PC-3 (cell line): ENCODE results near the gene RBM20. TPM values are rescaled to one million over a fixed set of nuclear protein-coding genes. Genes with fewer than 3 reads are reported as not detected.
"Not testable (repeated sequence)": the region's sequence is repeated elsewhere in the genome, so short reads cannot be mapped to it uniquely, and the experiment has no call there.

ENCODE experiments used
- ATAC-seq: fragments of 200-7000 bp; cut with Tn5 transposase; 2 replicates; pipeline ENCODE4 v1.9.1; 2020; ENCODE audit warnings: mild to moderate bottlenecking, moderate library complexity
- BruUV-seq: library from RNA; stranded (reverse); fragments of 400-500 nt; replicated peaks from 2 replicates; lab custom pipeline; 2021; lab: Mats Ljungman, UMichigan
- CTCF ChIA-PET: fragments of 300-600 bp; sonication (Branson Sonifier 250); formaldehyde crosslinking; loops from one replicate; lab custom pipeline; 2022; ENCODE audit warnings: antibody characterized with exemption; lab: Charles Lee
- POLR2A ChIA-PET: fragments of 300-600 bp; sonication (Branson Sonifier 250); formaldehyde crosslinking; loops from one replicate; lab custom pipeline; 2022; ENCODE audit warnings: antibody characterized with exemption; ENCODE audit not compliant: unreplicated experiment; lab: Charles Lee
- DNase-seq: peaks from one replicate; pipeline ENCODE4 v3.0.0-alpha.2; 2015
- H2AFZ ChIP-seq: fragments of 300-600 bp; sonication (generic); 2 replicates; pipeline ENCODE4 v1.6.0; 2016; ENCODE audit warnings: antibody characterized with exemption, low read length
- H3F3A ChIP-seq: fragments of 300-600 bp; sonication (generic); one replicate; pipeline ENCODE4 v1.6.0; 2017; ENCODE audit warnings: antibody characterized with exemption, low read length, control low read depth, mild to moderate bottlenecking; ENCODE audit not compliant: unreplicated experiment
- H3K27ac ChIP-seq: fragments of 300-600 bp; sonication (generic); 2 replicates; pipeline ENCODE4 v1.5.1; 2016; ENCODE audit warnings: mild to moderate bottlenecking, low read length
- H3K27me3 ChIP-seq: fragments of 300-600 bp; sonication (generic); 2 replicates; pipeline ENCODE4 v1.6.1; 2016; ENCODE audit warnings: low read length, mixed read lengths
- H3K36me3 ChIP-seq: fragments of 300-600 bp; sonication (generic); 2 replicates; pipeline ENCODE4 v1.6.1; 2016; ENCODE audit warnings: low read depth, mixed run types, low read length, mixed read lengths
- H3K4me1 ChIP-seq: fragments of 300-600 bp; sonication (generic); 2 replicates; pipeline ENCODE4 v1.5.1; 2016; ENCODE audit warnings: low read length; ENCODE audit not compliant: insufficient read depth
- H3K4me2 ChIP-seq: fragments of 300-600 bp; sonication (generic); 2 replicates; pipeline ENCODE4 v1.6.0; 2016; ENCODE audit warnings: low read length
- H3K4me3 ChIP-seq: fragments of 300-600 bp; sonication (generic); 2 replicates; pipeline ENCODE4 v1.5.1; 2016; ENCODE audit warnings: mild to moderate bottlenecking, low read length, mixed read lengths
- H3K79me2 ChIP-seq: fragments of 300-600 bp; sonication (generic); 2 replicates; pipeline ENCODE4 v1.6.1; 2017; ENCODE audit warnings: low read length, mixed read lengths
- H3K9ac ChIP-seq: fragments of 300-600 bp; sonication (generic); 2 replicates; pipeline ENCODE4 v1.6.0; 2016; ENCODE audit warnings: mild to moderate bottlenecking, low read length
- H3K9me2 ChIP-seq: fragments of 300-600 bp; sonication (generic); replicated peaks from 2 replicates; pipeline ENCODE4 v1.6.1; 2016; ENCODE audit warnings: mixed run types, low read length, mixed read lengths
- H3K9me3 ChIP-seq: fragments of 300-600 bp; sonication (generic); 2 replicates; pipeline ENCODE4 v1.6.1; 2016; ENCODE audit warnings: low read length, mixed read lengths
- H4K20me1 ChIP-seq: fragments of 300-600 bp; sonication (generic); 2 replicates; pipeline ENCODE4 v1.6.1; 2016; ENCODE audit warnings: low read length, mixed read lengths
- CTCF ChIP-seq: fragments of 300-600 bp; sonication (generic); conservative IDR thresholded peaks from 2 replicates; pipeline ENCODE4 v1.5.1; 2017; ENCODE audit warnings: antibody characterized with exemption, low read depth, mild to moderate bottlenecking, low read length
- EZH2 ChIP-seq: fragments of 300-600 bp; sonication (generic); IDR thresholded peaks from one replicate; pipeline ENCODE4 v1.6.1; 2017; ENCODE audit warnings: antibody characterized with exemption, mild to moderate bottlenecking, low read length; ENCODE audit not compliant: unreplicated experiment
- EZH2phosphoT487 ChIP-seq: fragments of 300-600 bp; sonication (generic); IDR thresholded peaks from 2 replicates; pipeline ENCODE4 v1.6.1; 2018; ENCODE audit warnings: mild to moderate bottlenecking, antibody characterized with exemption, low read length, borderline replicate concordance
- intact Hi-C: fragments of 100-400 bp; cut with micrococcal nuclease; formaldehyde crosslinking; loops from 2 replicates; pipeline ENCODE4 v1.9.0; 2023
- total RNA-seq: library from RNA; depleted of rRNA; stranded (reverse); fragments of >200 nt; gene quantifications from 2 replicates; pipeline ENCODE4 v1.2.3, GENCODE V29; 2014

RBM20 gene
- total RNA-seq, 1 experiment from 2014 or later = 0.40 TPM

GRCh38 chr10:110637558-110638053, 6.5 kb upstream of the RBM20 start:
- Histone ChIP-seq H3K9me2 (no peaks in the 10 kb centered on the region), H2AFZ (no peak overlapping the region), H4K20me1 (no peaks in the 10 kb centered on the region), H3K36me3 (no peaks in the 10 kb centered on the region), H3K27ac (no peak overlapping the region), H3K4me3 (no peak overlapping the region), H3K4me1 (peaks cover 20% of the 10 kb centered on the region), H3F3A (no peaks in the 10 kb centered on the region), H3K9ac (no peak overlapping the region), H3K9me3 (no peaks in the 10 kb centered on the region), H3K79me2 (no peaks in the 10 kb centered on the region), H3K27me3 (no peaks in the 10 kb centered on the region), H3K4me2 (no peak overlapping the region)
- BruUV-seq = no TSS peak
- TF ChIP-seq EZH2phosphoT487 = no peak
- no peak for TF ChIP-seq CTCF
- no peak for TF ChIP-seq EZH2
- CTCF ChIA-PET = interaction anchor here (0.7 kb wide), 1 partner anchor 333 kb away, joined by 23 read pairs; the partner anchor contains the start of gene SMNDC1
- no peak for DNase-seq
- POLR2A ChIA-PET = no interaction called here
- intact Hi-C loops = no loop called here
- no peak for ATAC-seq

- ATAC-seq (no peak), DNase-seq (no peak)
- Histone ChIP-seq H3K79me2 (no peaks in the 10 kb centered on the region), H3K9me3 (no peaks in the 10 kb centered on the region), H3K9ac (no peak overlapping the region), H3K27ac (no peak overlapping the region), H4K20me1 (no peaks in the 10 kb centered on the region), H3F3A (no peaks in the 10 kb centered on the region), H3K4me2 (no peak overlapping the region), H3K4me1 (peaks cover 20% of the 10 kb centered on the region), H3K36me3 (no peaks in the 10 kb centered on the region), H3K27me3 (no peaks in the 10 kb centered on the region), H3K9me2 (no peaks in the 10 kb centered on the region), H2AFZ (no peak overlapping the region), H3K4me3 (no peak overlapping the region)
- POLR2A ChIA-PET = no interaction called here
- CTCF ChIA-PET = no interaction called here
- intact Hi-C loops = no loop called here
- no peak for TF ChIP-seq EZH2phosphoT487
- TF ChIP-seq CTCF = no peak
- TF ChIP-seq EZH2 = no peak
- BruUV-seq = no TSS peak
Measured at GRCh38 chr10:110638319-110638718, 5.8 kb upstream of the RBM20 start.

GRCh38 chr10:110639046-110639445, 5.1 kb upstream of the RBM20 start:
- H3K9me2 ChIP-seq, H4K20me1 ChIP-seq, intact Hi-C loops, H2AFZ ChIP-seq, H3K4me2 ChIP-seq, H3F3A ChIP-seq, H3K27me3 ChIP-seq, H3K4me3 ChIP-seq, ATAC-seq, H3K79me2 ChIP-seq, H3K9ac ChIP-seq, H3K27ac ChIP-seq, H3K9me3 ChIP-seq, BruUV-seq, H3K36me3 ChIP-seq, DNase-seq, POLR2A ChIA-PET, CTCF ChIA-PET: not testable (repeated sequence)
- peaks cover 20% of the 10 kb centered on the region for H3K4me1 ChIP-seq

- H3K9me3 ChIP-seq, H3K9ac ChIP-seq, H3K4me2 ChIP-seq, intact Hi-C loops, H3K9me2 ChIP-seq, H4K20me1 ChIP-seq, ATAC-seq, H3K27ac ChIP-seq, DNase-seq, CTCF ChIA-PET, POLR2A ChIA-PET, BruUV-seq, H3K79me2 ChIP-seq, H3K36me3 ChIP-seq, H2AFZ ChIP-seq, H3F3A ChIP-seq, H3K27me3 ChIP-seq, H3K4me3 ChIP-seq: not testable (repeated sequence)
- peaks cover 16% of the 10 kb centered on the region for H3K4me1 ChIP-seq
Measured at GRCh38 chr10:110639858-110640257, 4.3 kb upstream of the RBM20 start.
